ENCODE measurements around the gene RBP2. TPM values are rescaled to one million over a fixed set of nuclear protein-coding genes. Genes with fewer than 3 reads are reported as not detected.

Gene RBP2
- total and polyA plus RNA-seq, 2 of the 8 experiments (the other 6 are each of a cell fraction or from before 2014, with no cell fraction given), result not detected

DNA sequence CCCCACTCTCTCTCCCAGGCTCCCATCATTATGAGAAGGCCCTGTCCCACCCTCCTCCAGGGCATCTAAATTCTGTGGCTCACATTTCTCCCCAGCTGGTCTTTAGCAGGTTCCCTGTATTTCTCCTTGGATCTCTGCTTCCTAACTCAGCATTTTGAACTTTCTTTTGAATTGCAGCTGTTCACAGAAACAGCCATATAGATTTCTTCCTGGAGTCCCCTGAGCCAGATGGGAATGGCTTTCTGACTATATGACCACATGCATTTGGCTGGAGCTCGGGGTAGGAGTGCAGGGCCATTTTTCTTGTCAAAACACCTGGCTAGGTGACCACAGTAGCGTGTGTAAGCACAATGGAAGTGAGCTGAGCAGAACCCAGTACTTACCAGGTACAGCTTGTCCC is 22.0 kb downstream of the RBP2 start:
- Histone ChIP-seq H3K18ac (ENCODE audit: extremely low read depth, low read length) (peak overlapping the region; percentile 73; the same call in 1 of the 2 replicates), H3K79me2 (ENCODE audit: control insufficient read depth in 1 of 2, insufficient read depth in 2 of 2, low read length in 2 of 2) (no peaks in the 10 kb centered on the region), H2BK120ac (replicated peaks; ENCODE audit: low read depth, low read length) (peak overlapping the region; percentile 58), H3K79me1 (ENCODE audit: low read depth, low read length) (no peaks in the 10 kb centered on the region), H2BK20ac (ENCODE audit: low read length) (peak overlapping the region; percentile 66; the same call in 1 of the 2 replicates), H4K20me1 (replicated peaks in 1 of 2; ENCODE audit: control insufficient read depth in 1 of 2, insufficient read depth in 2 of 2, low read length in 2 of 2) (no peaks in the 10 kb centered on the region), H3K23ac (ENCODE audit: insufficient read length) (no peak overlapping the region), H2BK5ac (ENCODE audit: low read depth, low read length) (peak overlapping the region; percentile 87; the same call in 1 of the 2 replicates), H3K4me2 (ENCODE audit: insufficient read depth in 1 of 2, low read depth in 2 of 2, low read length in 2 of 2) (peak overlapping the region in 1 of 2 experiments; percentile 37; a peak in 1 of 4 replicates), H3K4me1 (replicated peaks in 1 of 4; ENCODE audit: control insufficient read depth in 3 of 4, insufficient read depth in 4 of 4, low read length in 3 of 4) (peaks cover 16 to 25% (median 20%) of the 10 kb centered on the region in 4 experiments), H2BK15ac (ENCODE audit: low read length) (no peak overlapping the region), H3K27ac (ENCODE audit: low read depth, low read length) (no peak overlapping the region), H3K9ac (replicated peaks in 1 of 4; ENCODE audit: extremely low read depth in 1 of 4, low read depth in 3 of 4, low read length in 3 of 4) (no peak overlapping the region), H4K91ac (replicated peaks; ENCODE audit: insufficient read length, low read length) (peak overlapping the region; percentile 25), H2AFZ (ENCODE audit: low read length) (peak overlapping the region; percentile 18; the same call in 1 of the 2 replicates), H4K5ac (ENCODE audit: insufficient read length, low read depth, low read length) (no peak overlapping the region), H3K36me3 (ENCODE audit: control insufficient read depth in 2 of 4, insufficient read depth in 4 of 4, low read length in 3 of 4) (no peaks in the 10 kb centered on the region), H3K9me3 (ENCODE audit: insufficient read depth in 2 of 2, low read depth in 1 of 2, low read length in 1 of 2) (no peaks in the 10 kb centered on the region), H3K14ac (ENCODE audit: insufficient read length) (no peak overlapping the region), H3K4me3 (ENCODE audit: extremely low read depth in 1 of 4, insufficient read depth in 2 of 4, low read depth in 3 of 4, low read length in 4 of 4) (no peak overlapping the region), H3K56ac (replicated peaks; ENCODE audit: insufficient read length, low read depth, low read length) (no peak overlapping the region), H2BK12ac (ENCODE audit: low read depth, low read length) (peak overlapping the region; percentile 78; the same call in 1 of the 2 replicates), H4K8ac (ENCODE audit: extremely low read depth, insufficient read depth, low read length) (no peak overlapping the region), H3K23me2 (ENCODE audit: low read depth, low read length) (no peaks in the 10 kb centered on the region), H3K27me3 (replicated peaks in 1 of 4; ENCODE audit: control insufficient read depth in 3 of 4, extremely low read depth in 1 of 4, insufficient read depth in 3 of 4, low read length in 3 of 4) (no peaks in the 10 kb centered on the region), H3K4ac (replicated peaks; ENCODE audit: insufficient read length, low read depth, low read length) (no peak overlapping the region), H2AK5ac (ENCODE audit: low read depth, low read length) (0 out of 2 replicates have a peak overlapping the region, but pooled peaks have one; percentile 71)
- TF ChIP-seq SIX5 (IDR thresholded peaks at IDR 0.05; ENCODE audit: low read depth, low read length), result no peak
- no peak for TF ChIP-seq NANOG (IDR thresholded peaks at IDR 0.05; ENCODE audit: insufficient read depth, low read depth, low read length, poor library complexity, severe bottlenecking)
- no peak for TF ChIP-seq PHF8 (conservative IDR thresholded peaks at IDR 0.05; ENCODE audit: low read depth, low read length)
- no peak for TF ChIP-seq CBX5 (IDR thresholded peaks at IDR 0.05; ENCODE audit: low read depth, low read length)
- TF ChIP-seq JUND (IDR thresholded peaks at IDR 0.05; ENCODE audit: low read length), result no peak
- TF ChIP-seq SP4 (IDR thresholded peaks at IDR 0.05; ENCODE audit: low read length), result no peak
- TF ChIP-seq CBX8 (IDR thresholded peaks at IDR 0.05; ENCODE audit: borderline replicate concordance, low read depth, low read length), result no peak
- ChIA-PET CTCF (ENCODE audit: partially characterized antibody) (interaction anchor here (0.9 to 8.9 kb wide), 14 partner anchors 9 to 265 kb away, joined by 3 to 61 read pairs (median 6); no protein-coding TSS in a partner anchor), POLR2A (ENCODE audit: partially characterized antibody) (interaction anchor here (1.0 kb wide), 1 partner anchor 88 kb away, joined by 3 read pairs; no protein-coding TSS in a partner anchor)
- 75% methylated on average over 2 of the region's 2 CpGs; no CpG with 5 or more reads in 1 of the 2 experiments for WGBS, 2 experiments (ENCODE audit: extremely low coverage in 1 of 2, insufficient coverage in 1 of 2, insufficient read length in 1 of 2, insufficient replicate concordance in 2 of 2, low coverage in 1 of 2, low lambda C conversion rate in 2 of 2, missing lambda C conversion rate in 1 of 2)
- DNase-seq (ENCODE audit: low read depth in 1 of 2, low spot score in 2 of 2) (peak in 1 of 2 experiments; percentile 50), FAIRE-seq (no peak)
